GM19467 (cell line): ENCODE measurements around the gene ENOX1.

Source experiments
- ATAC-seq: cut with Tn5 transposase; IDR thresholded peaks from one replicate; pipeline ENCODE4 v1.9.1; 2021; ENCODE audit warnings: mild to moderate bottlenecking, moderate library complexity; ENCODE audit not compliant: unreplicated experiment

ENOX1 gene

GRCh38 chr13:43551897-43552456 lies 234.8 kb downstream of the ENOX1 start:
- ATAC-seq, result no peak

- no peak for ATAC-seq
Observed at GRCh38 chr13:43546816-43547215, 240.0 kb downstream of the ENOX1 start.

DNA sequence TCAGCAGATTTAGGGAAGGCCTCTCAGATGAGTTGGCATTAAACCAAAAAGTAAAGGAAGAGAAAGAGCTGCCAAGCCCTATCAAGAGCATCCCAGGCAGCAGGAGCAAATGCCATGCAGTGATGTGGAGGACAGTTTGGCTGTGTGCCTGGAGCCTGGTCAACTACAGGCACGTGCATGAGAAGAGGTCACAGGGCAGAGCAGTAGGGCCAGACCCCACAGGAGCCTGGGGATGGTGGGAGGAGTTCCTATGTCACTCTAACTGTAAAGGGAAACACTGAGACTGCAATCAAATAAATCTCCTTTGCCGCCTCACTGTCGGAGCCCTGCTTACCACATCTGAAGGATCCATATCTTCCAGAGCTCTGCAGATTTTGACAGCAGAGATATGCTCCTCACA lies 240.5 kb downstream of the ENOX1 start:
- ATAC-seq, result no peak

DNA sequence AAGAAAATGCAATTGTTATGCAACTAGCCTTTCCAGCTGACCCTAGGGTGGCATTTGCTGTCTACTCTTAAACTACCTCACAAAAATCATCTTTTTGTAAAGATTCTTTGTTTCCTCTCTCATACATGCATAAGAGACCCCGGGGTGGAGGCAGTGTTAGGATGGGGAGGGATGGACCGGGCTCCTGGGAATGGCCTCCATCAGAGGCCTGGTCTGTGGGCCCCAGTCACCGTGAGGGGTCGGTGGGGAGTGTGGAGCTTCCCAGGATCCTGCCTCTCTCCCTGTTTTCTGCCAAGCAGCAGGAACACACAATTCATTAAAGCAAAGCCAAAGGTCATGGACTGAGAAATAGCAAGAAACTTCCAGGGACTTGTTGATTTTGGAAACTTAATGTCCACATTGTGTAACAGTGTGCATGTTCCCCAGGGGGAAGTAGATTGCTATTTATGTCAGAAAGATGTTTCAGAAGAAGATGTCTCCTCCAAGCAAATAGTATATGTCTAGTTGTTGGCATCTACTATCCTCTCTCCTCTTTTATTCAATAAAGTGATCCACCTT lies 241.4 kb downstream of the ENOX1 start:
- ATAC-seq, result no peak

- no peak for ATAC-seq
Observed at GRCh38 chr13:43544631-43545030, 242.1 kb downstream of the ENOX1 start.

DNA sequence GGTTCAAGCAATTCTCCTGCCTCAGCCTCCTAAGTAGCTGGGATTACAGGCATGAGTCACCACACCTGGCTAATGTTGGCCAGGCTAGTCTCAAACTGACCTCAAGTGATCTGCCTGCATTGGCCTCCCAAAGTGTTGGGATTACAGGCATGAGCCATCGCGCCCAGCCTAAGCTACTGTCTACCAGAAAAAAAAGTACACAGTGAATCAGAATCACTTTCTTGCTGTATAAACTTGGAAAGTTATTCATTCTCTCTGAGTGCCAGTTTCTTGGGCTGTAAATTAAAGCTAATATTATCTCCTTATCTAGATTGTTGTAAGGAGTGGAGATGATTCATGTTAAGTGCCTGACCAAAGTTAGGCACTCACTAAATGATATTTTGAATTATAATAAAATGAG lies 242.8 kb downstream of the ENOX1 start:
- no peak for ATAC-seq

DNA sequence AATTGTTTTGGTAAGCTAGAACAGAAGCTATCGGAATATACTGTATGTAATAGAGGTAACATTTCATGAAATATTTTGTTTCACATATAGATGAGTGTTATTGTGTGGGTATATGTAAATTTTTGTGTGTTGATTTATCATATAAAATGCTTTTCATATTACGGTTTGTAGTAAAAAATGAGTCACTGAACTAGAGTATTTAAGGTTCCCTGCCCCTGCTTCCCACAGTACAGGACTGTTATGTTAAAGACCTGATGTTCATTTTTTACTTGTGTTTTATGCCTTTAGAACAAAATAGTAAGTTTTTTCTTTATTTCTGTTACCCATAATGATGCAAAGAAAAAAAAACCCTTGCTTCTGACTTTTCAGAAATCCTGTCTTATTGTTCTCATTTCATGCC lies 243.4 kb downstream of the ENOX1 start:
- no peak for ATAC-seq

DNA sequence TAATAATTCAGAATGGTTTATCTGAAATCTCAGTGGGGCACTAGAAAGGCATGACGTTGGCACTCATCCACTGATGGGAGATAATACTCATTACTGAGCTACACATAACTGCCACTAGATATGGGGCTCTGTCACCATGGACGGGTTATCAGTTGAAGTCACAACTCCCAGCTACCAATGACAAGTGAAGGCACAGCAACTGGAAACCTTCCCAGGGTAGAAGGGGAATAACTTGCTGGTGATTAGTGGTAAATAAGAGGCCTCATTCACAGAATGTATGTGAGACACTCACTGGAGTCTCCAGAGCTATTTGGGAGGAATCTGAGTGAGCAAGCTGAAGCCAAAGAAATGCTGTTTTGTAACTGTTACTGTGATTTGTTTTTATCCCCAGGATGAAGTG lies 249.6 kb downstream of the ENOX1 start:
- no peak for ATAC-seq

DNA sequence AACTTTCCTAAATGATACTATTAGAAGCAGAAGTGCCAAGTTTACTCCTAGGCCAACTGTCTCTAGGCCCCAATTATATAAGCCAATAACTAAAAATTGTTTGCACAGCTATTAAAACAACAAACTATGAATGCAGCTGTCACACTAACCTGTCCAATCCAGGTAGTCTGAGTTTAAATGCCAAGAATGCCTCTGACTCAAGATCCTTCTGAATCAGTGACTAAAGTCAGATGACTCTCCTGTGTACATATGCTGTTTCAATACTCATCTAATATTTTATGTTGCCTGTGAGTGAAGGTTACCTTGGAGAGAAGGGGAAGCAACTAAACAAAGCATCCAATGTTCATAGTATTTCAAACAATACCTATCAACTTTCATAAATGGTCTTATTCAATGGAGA lies 257.0 kb downstream of the ENOX1 start:
- no peak for ATAC-seq

DNA sequence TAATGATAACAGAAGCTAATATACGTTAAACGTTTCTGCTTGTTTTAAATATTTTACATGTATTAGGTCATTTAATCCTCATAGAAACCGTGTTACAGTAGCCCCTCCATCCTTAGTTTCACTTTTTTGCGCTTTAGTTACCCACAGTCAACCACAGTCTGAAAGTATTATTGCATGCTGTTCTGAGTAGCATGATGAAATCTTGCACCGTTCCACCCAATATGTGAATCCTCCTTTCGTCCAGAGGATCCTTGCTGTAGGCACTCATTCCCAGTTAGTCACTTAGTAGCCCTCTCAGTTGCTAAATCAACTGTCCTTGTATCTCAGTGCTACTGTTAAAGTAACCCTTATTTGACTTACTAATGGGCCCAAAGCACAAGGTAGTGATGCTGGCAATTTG lies 257.8 kb downstream of the ENOX1 start:
- ATAC-seq, result no peak

DNA sequence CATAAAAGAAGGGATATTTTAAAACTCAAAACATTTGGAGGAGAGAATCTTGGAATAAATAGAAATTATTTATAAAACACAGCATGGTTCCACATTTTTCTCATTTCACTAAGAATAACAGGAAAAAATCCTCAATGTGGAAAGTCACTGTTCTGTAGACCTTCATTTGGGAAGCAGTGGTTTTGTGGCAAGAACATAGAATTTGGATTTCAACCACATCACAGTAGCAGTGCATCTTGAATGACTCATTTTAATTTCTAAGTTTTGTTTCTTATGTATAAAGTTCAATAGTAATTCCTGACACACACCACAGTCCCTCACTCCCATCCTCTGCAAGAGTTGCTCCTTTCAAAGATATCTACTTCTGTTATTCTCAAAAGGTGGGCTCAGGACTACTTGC lies 264.0 kb downstream of the ENOX1 start:
- ATAC-seq, result no peak

- no peak for ATAC-seq
Observed at GRCh38 chr13:43520351-43520750, 266.4 kb downstream of the ENOX1 start.

DNA sequence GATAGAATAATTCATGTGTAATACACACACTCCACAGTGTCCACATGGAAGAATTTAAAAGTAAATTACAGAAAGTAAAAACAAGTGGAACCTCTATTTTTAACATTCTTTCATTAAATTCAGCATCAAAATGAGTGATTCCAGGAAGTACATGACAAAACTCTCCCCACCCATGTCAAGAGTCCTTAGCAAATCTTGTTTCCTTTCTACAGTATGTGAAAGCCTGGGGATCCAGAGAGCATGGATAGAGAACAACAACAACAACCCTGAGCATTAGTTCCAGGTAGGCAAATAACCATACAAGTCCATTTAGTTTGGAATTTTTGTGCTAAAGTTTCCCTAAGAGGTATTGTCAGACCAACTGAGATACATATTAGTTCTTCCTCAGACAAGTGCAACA lies 267.9 kb downstream of the ENOX1 start:
- ATAC-seq, result no peak

DNA sequence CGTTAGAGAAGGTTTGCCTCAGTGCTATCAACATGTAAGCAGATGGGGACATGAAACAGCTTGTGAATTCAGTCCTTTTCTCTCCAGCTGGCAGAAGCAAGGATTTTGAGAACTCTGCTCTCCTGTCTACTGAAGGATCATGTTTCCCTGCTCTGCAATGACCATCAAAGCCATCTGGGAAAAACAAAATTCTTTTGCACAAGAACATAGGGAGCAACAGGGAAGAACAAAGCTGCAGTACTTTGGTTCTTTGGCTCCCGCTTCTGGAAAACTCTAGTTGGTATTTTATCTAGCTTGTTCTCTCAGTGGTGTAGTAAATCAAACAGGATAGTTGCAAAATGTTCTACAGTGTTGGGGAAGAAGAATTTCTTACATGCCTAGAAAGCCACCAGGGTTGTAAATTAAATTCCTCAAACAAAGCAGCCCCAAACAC lies 270.4 kb downstream of the ENOX1 start:
- ATAC-seq, result no peak

- ATAC-seq, result no peak
Observed at GRCh38 chr13:43515531-43515930, 271.2 kb downstream of the ENOX1 start.

GRCh38 chr13:43514311-43514710 lies 272.5 kb downstream of the ENOX1 start:
- ATAC-seq, result no peak

- ATAC-seq, result no peak
Observed at GRCh38 chr13:43512221-43512620, 274.6 kb downstream of the ENOX1 start.

- no peak for ATAC-seq
Observed at GRCh38 chr13:43510956-43511901, 275.5 kb downstream of the ENOX1 start.

GRCh38 chr13:43495732-43496131 lies 291.0 kb downstream of the ENOX1 start:
- ATAC-seq, result no peak

GRCh38 chr13:43494206-43494605 lies 292.6 kb downstream of the ENOX1 start:
- no peak for ATAC-seq

- ATAC-seq, result no peak
Observed at GRCh38 chr13:43493496-43494000, 293.2 kb downstream of the ENOX1 start.

DNA sequence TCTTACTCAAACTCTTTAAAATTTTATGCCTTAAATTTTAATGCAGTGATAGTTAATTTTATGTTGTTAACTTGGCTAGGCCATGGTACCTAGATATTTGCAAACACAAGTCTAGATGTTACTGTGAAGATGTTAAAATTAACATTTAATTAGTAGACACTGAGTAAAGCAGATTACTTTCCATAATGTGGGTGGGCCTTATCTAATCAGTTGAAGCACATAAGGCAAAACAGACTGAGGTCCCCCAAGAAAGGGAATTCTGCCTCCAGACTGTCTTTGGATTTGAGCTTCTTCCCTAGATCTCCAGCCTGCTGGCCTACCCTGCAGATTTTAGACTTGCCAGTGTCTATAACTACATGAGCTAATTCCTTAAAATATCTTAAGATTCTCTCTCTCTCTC lies 294.0 kb downstream of the ENOX1 start:
- ATAC-seq, result no peak
